Osteocyte (in vitro differentiated cells): Measurements from ENCODE around the gene NFATC4. TPM values are rescaled to one million over a fixed set of nuclear protein-coding genes. Genes with fewer than 3 reads are reported as not detected.
"Not testable (repeated sequence)": the region's sequence is repeated elsewhere in the genome, so short reads cannot be mapped to it uniquely, and the experiment has no call there.

Source experiments
- DNase-seq: peaks from one replicate; pipeline ENCODE4 v3.0.0; 2021; ENCODE audit warnings: mixed read lengths; ENCODE audit not compliant: unreplicated experiment; ENCODE audit errors: extremely low spot score
- H3K27ac Mint-ChIP-seq: one replicate; pipeline ENCODE4 v1.8.0; 2021; ENCODE audit warnings: mild to moderate bottlenecking, mixed read lengths; ENCODE audit not compliant: unreplicated experiment
- H3K27me3 Mint-ChIP-seq: one replicate; pipeline ENCODE4 v1.8.0; 2021; ENCODE audit warnings: mixed read lengths; ENCODE audit not compliant: unreplicated experiment
- H3K36me3 Mint-ChIP-seq: one replicate; pipeline ENCODE4 v1.8.0; 2021; ENCODE audit warnings: mixed read lengths; ENCODE audit not compliant: unreplicated experiment
- H3K4me1 Mint-ChIP-seq: one replicate; pipeline ENCODE4 v1.8.0; 2021; ENCODE audit warnings: mixed read lengths; ENCODE audit not compliant: unreplicated experiment
- H3K4me3 Mint-ChIP-seq: one replicate; pipeline ENCODE4 v1.8.0; 2021; ENCODE audit warnings: mild to moderate bottlenecking, moderate library complexity, mixed read lengths; ENCODE audit not compliant: unreplicated experiment
- H3K9me3 Mint-ChIP-seq: one replicate; pipeline ENCODE4 v1.8.0; 2021; ENCODE audit warnings: mixed read lengths; ENCODE audit not compliant: unreplicated experiment
- CTCF ChIP-seq: fragments of 200-600 bp; sonication (generic); IDR thresholded peaks from 2 replicates; pipeline ENCODE4 v1.5.0; 2021; ENCODE audit warnings: antibody characterized with exemption, mild to moderate bottlenecking, moderate library complexity
- total RNA-seq: library from RNA; stranded (reverse); gene quantifications from 2 replicates; pipeline ENCODE4 v1.2.1, GENCODE V29; 2021

The NFATC4 gene
- total RNA-seq, 1 donor from 2014 or later = 223 TPM

DNA sequence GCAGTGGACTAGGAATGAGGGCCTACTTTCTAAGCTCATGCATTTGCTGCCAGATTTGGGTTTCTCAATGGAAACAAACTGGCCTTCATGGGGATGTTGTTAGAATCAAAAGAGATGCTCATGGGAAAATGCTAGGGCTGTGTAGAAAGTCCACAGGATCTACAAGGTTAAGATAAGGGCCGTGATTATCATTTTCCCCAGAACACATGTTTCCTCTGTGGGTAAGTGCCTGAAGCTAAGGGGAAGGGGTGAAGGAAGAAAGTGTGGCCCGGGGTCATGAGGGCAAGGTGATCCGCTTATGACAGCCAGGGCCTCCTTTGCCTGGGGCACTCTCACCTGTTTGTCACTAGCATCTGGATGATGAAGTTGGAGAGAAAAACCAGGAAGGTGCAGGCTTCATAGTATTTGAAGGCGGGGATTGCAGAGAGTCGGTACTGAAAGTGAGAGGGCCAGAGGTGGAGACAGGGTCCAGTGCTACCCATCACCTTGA, 42.9 kb upstream of the NFATC4 start:
- H3K27ac Mint-ChIP-seq = no peak overlapping the region
- no peak for TF ChIP-seq CTCF

GRCh38 chr14:24325963-24326362, 42.0 kb upstream of the NFATC4 start:
- no peaks in the 10 kb centered on the region for H3K36me3 Mint-ChIP-seq
- peaks cover 2% of the 10 kb centered on the region for H3K4me1 Mint-ChIP-seq
- H3K27me3 Mint-ChIP-seq = no peaks in the 10 kb centered on the region
- no peak overlapping the region for H3K27ac Mint-ChIP-seq
- no peaks in the 10 kb centered on the region for H3K9me3 Mint-ChIP-seq
- DNase-seq = no peak
- TF ChIP-seq CTCF = no peak
- H3K4me3 Mint-ChIP-seq = no peak overlapping the region

More for the DNA sequence above, 42.9 kb upstream of the NFATC4 start:
- H3K4me1 Mint-ChIP-seq = peaks cover 2% of the 10 kb centered on the region
- no peak overlapping the region for H3K4me3 Mint-ChIP-seq
- peaks cover 3% of the 10 kb centered on the region for H3K27me3 Mint-ChIP-seq
- H3K9me3 Mint-ChIP-seq = no peaks in the 10 kb centered on the region
- H3K36me3 Mint-ChIP-seq = no peaks in the 10 kb centered on the region
- DNase-seq = no peak

- Mint-ChIP-seq H3K4me3 (no peak overlapping the region), H3K27me3 (no peaks in the 10 kb centered on the region), H3K4me1 (peaks cover 4% of the 10 kb centered on the region), H3K27ac (no peak overlapping the region), H3K9me3 (no peaks in the 10 kb centered on the region), H3K36me3 (no peaks in the 10 kb centered on the region)
- no peak for TF ChIP-seq CTCF
- DNase-seq = no peak
These were observed 40.7 kb upstream of the NFATC4 start for GRCh38 chr14:24327303-24327702.

- not testable (repeated sequence) for DNase-seq, H3K27ac Mint-ChIP-seq, H3K9me3 Mint-ChIP-seq, H3K27me3 Mint-ChIP-seq, H3K4me3 Mint-ChIP-seq, H3K36me3 Mint-ChIP-seq, H3K4me1 Mint-ChIP-seq
- peak; percentile 71 for TF ChIP-seq CTCF
These were observed 40.1 kb upstream of the NFATC4 start for GRCh38 chr14:24327914-24328313.

- no peaks in the 10 kb centered on the region for H3K36me3 Mint-ChIP-seq
- DNase-seq = no peak
- H3K27ac Mint-ChIP-seq = no peak overlapping the region
- no peak overlapping the region for H3K4me3 Mint-ChIP-seq
- H3K27me3 Mint-ChIP-seq = no peaks in the 10 kb centered on the region
- peaks cover 17% of the 10 kb centered on the region for H3K4me1 Mint-ChIP-seq
- no peak for TF ChIP-seq CTCF
- H3K9me3 Mint-ChIP-seq = no peaks in the 10 kb centered on the region
These were observed 38.8 kb upstream of the NFATC4 start for GRCh38 chr14:24329073-24329663.
